ENCODE results near the gene SRGAP3.

GRCh38 chr3:9045371-9045770, 204.1 kb downstream of the SRGAP3 start:
- TF ChIP-seq CTCF (IDR thresholded peaks at IDR 0.05): no peak
- no peak for TF ChIP-seq POLR2A (IDR thresholded peaks at IDR 0.05)
- TF ChIP-seq POLR2AphosphoS5 (IDR thresholded peaks at IDR 0.05): no peak

Measured in gastroesophageal sphincter (tissue), 3 donors.